GM18861 (cell line): Measurements from ENCODE around the gene MALRD1.

ENCODE experiments used
- ATAC-seq: cut with Tn5 transposase; IDR thresholded peaks from one replicate; pipeline ENCODE4 v1.9.1; 2021; ENCODE audit not compliant: unreplicated experiment

MALRD1 gene

GRCh38 chr10:19107406-19107805 lies 58.8 kb downstream of the MALRD1 start:
- no peak for ATAC-seq

GRCh38 chr10:19111501-19112267 lies 63.1 kb downstream of the MALRD1 start:
- ATAC-seq, result no peak

GRCh38 chr10:19117438-19117837 lies 68.8 kb downstream of the MALRD1 start:
- no peak for ATAC-seq

- no peak for ATAC-seq
Measured at GRCh38 chr10:19119191-19119590, 70.6 kb downstream of the MALRD1 start.

GRCh38 chr10:19120381-19120908 lies 71.8 kb downstream of the MALRD1 start:
- no peak for ATAC-seq

- ATAC-seq, result no peak
Measured at GRCh38 chr10:19133992-19134391, 85.4 kb downstream of the MALRD1 start.

- no peak for ATAC-seq
Measured at GRCh38 chr10:19142967-19143366, 94.4 kb downstream of the MALRD1 start.

GRCh38 chr10:19144206-19144605 lies 95.6 kb downstream of the MALRD1 start:
- no peak for ATAC-seq

GRCh38 chr10:19154375-19154774 lies 105.8 kb downstream of the MALRD1 start:
- no peak for ATAC-seq

- ATAC-seq, result no peak
Measured at GRCh38 chr10:19158358-19158757, 109.8 kb downstream of the MALRD1 start.

- no peak for ATAC-seq
Measured at GRCh38 chr10:19158870-19159269, 110.3 kb downstream of the MALRD1 start.

GRCh38 chr10:19164461-19164860 lies 115.9 kb downstream of the MALRD1 start:
- no peak for ATAC-seq

- no peak for ATAC-seq
Measured at GRCh38 chr10:19168584-19168983, 120.0 kb downstream of the MALRD1 start.

GRCh38 chr10:19169041-19169440 lies 120.4 kb downstream of the MALRD1 start:
- ATAC-seq, result no peak

- no peak for ATAC-seq
Measured at GRCh38 chr10:19169684-19170083, 121.1 kb downstream of the MALRD1 start.

GRCh38 chr10:19178675-19179074 lies 130.1 kb downstream of the MALRD1 start:
- ATAC-seq, result no peak

- no peak for ATAC-seq
Measured at GRCh38 chr10:19184891-19185290, 136.3 kb downstream of the MALRD1 start.

GRCh38 chr10:19194866-19195265 lies 146.3 kb downstream of the MALRD1 start:
- ATAC-seq, result no peak

- no peak for ATAC-seq
Measured at GRCh38 chr10:19195698-19196097, 147.1 kb downstream of the MALRD1 start.

GRCh38 chr10:19200211-19200610 lies 151.6 kb downstream of the MALRD1 start:
- ATAC-seq, result no peak

GRCh38 chr10:19204246-19204917 lies 155.8 kb downstream of the MALRD1 start:
- no peak for ATAC-seq

- no peak for ATAC-seq
Measured at GRCh38 chr10:19209319-19209718, 160.7 kb downstream of the MALRD1 start.
